Prostate gland (tissue), 2 donors: Measurements from ENCODE around the gene LEO1. TPM values are rescaled to one million over a fixed set of nuclear protein-coding genes. Genes with fewer than 3 reads are reported as not detected.

ENCODE experiments used
- DNase-seq: peaks from one replicate; pipeline ENCODE4 v3.0.0-alpha.2; 2019; ENCODE audit warnings: low spot score
- H3K27ac ChIP-seq, 2 donors: fragments of 200-600 bp; sonication (generic); 2 replicates each; pipeline ENCODE4 v1.5.1; 2017 to 2019
- H3K27me3 ChIP-seq: fragments of 200-600 bp; sonication (generic); replicated peaks from 2 replicates; pipeline ENCODE4 v1.5.1; 2019; ENCODE audit not compliant: insufficient read depth
- H3K36me3 ChIP-seq, 2 donors: fragments of 200-600 bp; sonication (generic); 1 replicate in 1 of 2; 2 replicates in 1 of 2; pipeline versions ENCODE4 v1.5.1 to v1.8.1; 2017 to 2019
- H3K4me1 ChIP-seq: fragments of 200-600 bp; sonication (generic); replicated peaks from 2 replicates; pipeline ENCODE4 v1.5.1; 2019
- H3K4me3 ChIP-seq, 2 donors: fragments of 200-600 bp; sonication (generic); 2 replicates each; pipeline ENCODE4 v1.5.1; 2017 to 2019
- H3K9me3 ChIP-seq: fragments of 200-600 bp; sonication (generic); 2 replicates; pipeline ENCODE4 v1.5.1; 2017
- POLR2A ChIP-seq: fragments of 450-650 bp; IDR thresholded peaks from one replicate; pipeline ENCODE4 v1.6.1; 2016; ENCODE audit warnings: antibody characterized with exemption, mild to moderate bottlenecking
- POLR2AphosphoS5 ChIP-seq: sonication (generic); formaldehyde crosslinking; IDR thresholded peaks from one replicate; pipeline ENCODE4 v1.6.1; 2017; ENCODE audit warnings: antibody characterized with exemption
- WGBS: methylation state at CpG from one replicate; pipeline ENCODE4 v1.1.5; 2018; 5-methylcytosine and 5-hydroxymethylcytosine counted together
- intact Hi-C: fragments of 100-400 bp; cut with DNase I; formaldehyde crosslinking; loops from one replicate; pipeline ENCODE4 v1.14.2; 2022
- total RNA-seq, 2 donors: library from RNA; depleted of rRNA; stranded (reverse); fragments of >200 nt; gene quantifications; one replicate each; pipeline ENCODE4 v1.1.0, GENCODE V29; 2016
- TF ChIP-seq, protein P1 (sequence below), 4 experiments: fragments of 200-600 bp in 2 of 4; fragments of 450-650 bp in 2 of 4; sonication (generic) in 2 of 4; IDR thresholded peaks; 1 replicate in 3 of 4; 2 replicates in 1 of 4; pipeline ENCODE4 v1.5.1; 2016 to 2019; ENCODE audit warnings: antibody characterized with exemption in 4 of 4, mild to moderate bottlenecking in 2 of 4, moderate library complexity in 2 of 4

LEO1 gene
- total RNA-seq, 2 donors from 2014 or later: 14.4 to 24.2 TPM

DNA sequence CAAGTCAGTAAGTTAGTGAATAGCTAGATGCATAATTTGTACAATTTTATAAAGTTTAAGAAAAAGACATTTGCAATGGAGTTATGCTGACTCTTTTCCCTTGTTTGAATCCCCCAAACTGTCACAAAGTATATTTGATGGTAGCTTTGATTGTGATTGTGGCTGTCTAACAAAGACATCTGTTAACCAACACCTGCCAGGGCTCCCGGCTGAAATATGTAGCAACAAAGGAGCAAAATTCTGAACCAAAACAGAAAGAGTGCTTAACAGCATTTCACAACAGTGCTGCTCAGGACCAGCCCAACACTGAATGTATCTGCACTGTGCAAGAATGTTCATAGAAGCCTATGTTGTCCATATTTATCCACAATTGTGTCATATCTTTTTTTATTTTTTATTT lies 39.4 kb downstream of the LEO1 start:
- TF ChIP-seq POLR2AphosphoS5: no peak
- TF ChIP-seq POLR2A: no peak
- TF ChIP-seq, protein P1, sequence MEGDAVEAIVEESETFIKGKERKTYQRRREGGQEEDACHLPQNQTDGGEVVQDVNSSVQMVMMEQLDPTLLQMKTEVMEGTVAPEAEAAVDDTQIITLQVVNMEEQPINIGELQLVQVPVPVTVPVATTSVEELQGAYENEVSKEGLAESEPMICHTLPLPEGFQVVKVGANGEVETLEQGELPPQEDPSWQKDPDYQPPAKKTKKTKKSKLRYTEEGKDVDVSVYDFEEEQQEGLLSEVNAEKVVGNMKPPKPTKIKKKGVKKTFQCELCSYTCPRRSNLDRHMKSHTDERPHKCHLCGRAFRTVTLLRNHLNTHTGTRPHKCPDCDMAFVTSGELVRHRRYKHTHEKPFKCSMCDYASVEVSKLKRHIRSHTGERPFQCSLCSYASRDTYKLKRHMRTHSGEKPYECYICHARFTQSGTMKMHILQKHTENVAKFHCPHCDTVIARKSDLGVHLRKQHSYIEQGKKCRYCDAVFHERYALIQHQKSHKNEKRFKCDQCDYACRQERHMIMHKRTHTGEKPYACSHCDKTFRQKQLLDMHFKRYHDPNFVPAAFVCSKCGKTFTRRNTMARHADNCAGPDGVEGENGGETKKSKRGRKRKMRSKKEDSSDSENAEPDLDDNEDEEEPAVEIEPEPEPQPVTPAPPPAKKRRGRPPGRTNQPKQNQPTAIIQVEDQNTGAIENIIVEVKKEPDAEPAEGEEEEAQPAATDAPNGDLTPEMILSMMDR (IDR thresholded peaks at IDR 0.05): no peak
- Histone ChIP-seq H3K4me1 (no peaks in the 10 kb centered on the region), H3K9me3 (no peaks in the 10 kb centered on the region), H3K36me3 (no peaks in the 10 kb centered on the region), H3K27me3 (no peaks in the 10 kb centered on the region), H3K27ac (no peak overlapping the region), H3K4me3 (no peak overlapping the region)
- DNase-seq: no peak
- 63% methylated on average over 1 of the region's 1 CpG for WGBS
- intact Hi-C loops: no loop called here

DNA sequence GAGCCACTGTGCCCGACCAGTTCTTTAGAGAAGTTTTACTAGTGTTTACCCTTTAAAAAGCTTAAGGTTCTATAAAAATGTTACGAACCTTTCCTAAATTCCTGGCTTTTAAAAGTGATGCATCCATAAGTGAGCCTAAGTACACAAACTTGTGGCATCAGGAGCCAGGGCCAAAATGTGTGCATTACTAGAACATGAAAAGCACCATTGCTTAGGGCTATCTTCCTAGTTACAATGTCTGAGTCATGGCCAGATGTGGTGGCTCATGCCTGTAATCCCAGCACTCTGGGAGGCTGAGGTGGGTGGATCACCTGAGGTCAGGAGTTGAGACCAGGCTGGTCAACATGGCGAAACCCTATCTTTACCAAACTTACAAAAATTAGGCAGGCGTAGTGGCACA lies 39.9 kb downstream of the LEO1 start:
- Histone ChIP-seq H3K27ac (no peak overlapping the region), H3K9me3 (no peaks in the 10 kb centered on the region), H3K4me1 (no peaks in the 10 kb centered on the region), H3K27me3 (no peaks in the 10 kb centered on the region), H3K36me3 (no peaks in the 10 kb centered on the region), H3K4me3 (no peak overlapping the region)
- intact Hi-C loops: no loop called here
- 64% methylated on average over 4 of the region's 4 CpGs for WGBS
- TF ChIP-seq POLR2A (no peak), POLR2AphosphoS5 (no peak)
- TF ChIP-seq, protein P1 (IDR thresholded peaks at IDR 0.05): no peak
- DNase-seq: no peak

DNA sequence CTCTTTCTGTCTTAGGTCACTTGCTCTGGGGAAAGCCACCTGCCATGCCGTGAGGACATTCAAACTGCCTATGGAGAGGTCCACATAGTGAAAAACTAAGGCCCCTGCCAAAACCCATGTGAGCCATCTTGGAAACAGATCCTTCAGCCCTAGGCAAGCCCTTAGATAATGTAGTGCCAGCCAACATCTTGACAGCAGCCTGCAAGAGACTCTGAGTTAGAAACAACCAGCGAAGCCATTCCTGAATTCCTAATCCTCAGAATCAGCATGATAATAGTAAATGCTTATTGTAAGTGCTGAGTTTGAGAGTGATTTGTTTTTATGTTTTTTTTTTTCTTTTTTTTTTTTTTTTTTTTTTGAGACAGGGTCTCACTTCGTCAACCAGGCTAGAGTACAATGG lies 40.6 kb downstream of the LEO1 start:
- TF ChIP-seq POLR2AphosphoS5 (no peak), POLR2A (no peak)
- TF ChIP-seq, protein P1 (IDR thresholded peaks at IDR 0.05): no peak
- intact Hi-C loops: no loop called here
- Histone ChIP-seq H3K4me1 (no peaks in the 10 kb centered on the region), H3K9me3 (no peaks in the 10 kb centered on the region), H3K27ac (no peak overlapping the region), H3K4me3 (no peak overlapping the region), H3K36me3 (no peaks in the 10 kb centered on the region), H3K27me3 (no peaks in the 10 kb centered on the region)
- no peak for DNase-seq
- WGBS: 93% methylated on average over 3 of the region's 3 CpGs

DNA sequence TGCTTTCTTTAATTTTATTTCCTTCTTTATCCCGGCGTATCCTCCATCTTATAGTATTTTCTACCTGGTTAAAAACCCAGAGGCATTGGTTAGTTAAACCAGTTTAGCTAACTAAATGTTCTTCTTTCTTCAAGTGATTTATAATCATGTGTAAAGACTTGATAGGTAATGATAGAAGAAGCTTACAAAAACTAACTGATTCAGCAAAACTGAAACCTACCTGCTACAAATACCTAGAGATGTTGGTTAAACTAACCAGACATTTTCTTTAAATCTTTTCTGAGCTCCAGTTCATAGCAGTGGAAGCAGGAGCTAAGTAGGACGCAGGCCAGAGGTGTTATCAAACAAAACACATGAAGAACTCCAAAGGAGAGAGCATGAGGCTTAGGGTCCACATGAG lies 44.8 kb downstream of the LEO1 start:
- no peaks in the 10 kb centered on the region for H3K36me3 ChIP-seq
- intact Hi-C loops: no loop called here
- no peaks in the 10 kb centered on the region for H3K9me3 ChIP-seq

More for the DNA sequence above, 44.8 kb downstream of the LEO1 start:
- Histone ChIP-seq H3K27me3 (no peaks in the 10 kb centered on the region), H3K4me3 (no peak overlapping the region), H3K27ac (no peak overlapping the region), H3K4me1 (no peaks in the 10 kb centered on the region)
- 97% methylated on average over 3 of the region's 3 CpGs for WGBS
- TF ChIP-seq, protein P1 (IDR thresholded peaks at IDR 0.05): no peak
- TF ChIP-seq POLR2AphosphoS5 (no peak), POLR2A (no peak)
- DNase-seq: no peak
